ENCODE data around the gene BCAN. TPM values are rescaled to one million over a fixed set of nuclear protein-coding genes. Genes with fewer than 3 reads are reported as not detected.

Gene BCAN
- total and polyA plus RNA-seq, 2 of the 8 experiments (the other 6 are each of a cell fraction or from before 2014, with no cell fraction given), result 4.5 to 24.0 TPM

- TF ChIP-seq CHD7 (IDR thresholded peaks at IDR 0.05; ENCODE audit: insufficient replicate concordance, low read length) (no peak), SP2 (IDR thresholded peaks at IDR 0.05; ENCODE audit: low read length) (no peak), ATF3 (IDR thresholded peaks at IDR 0.05; ENCODE audit: insufficient read depth, low read depth, low read length) (no peak), CREB1 (IDR thresholded peaks at IDR 0.05) (no peak), EP300 (IDR thresholded peaks at IDR 0.05; ENCODE audit: borderline replicate concordance in 1 of 2, low read depth in 2 of 2, low read length in 2 of 2) (no peak), KDM5A (IDR thresholded peaks at IDR 0.05; ENCODE audit: low read length) (no peak), TAF7 (optimal IDR thresholded peaks at IDR 0.05; ENCODE audit: borderline replicate concordance, low read depth, low read length) (no peak), MAFK (IDR thresholded peaks at IDR 0.05; ENCODE audit: low read depth, low read length) (no peak), NRF1 (IDR thresholded peaks at IDR 0.05; ENCODE audit: low read depth, low read length) (no peak), SP4 (IDR thresholded peaks at IDR 0.05; ENCODE audit: low read length) (no peak), CBX8 (IDR thresholded peaks at IDR 0.05; ENCODE audit: borderline replicate concordance, low read depth, low read length) (no peak)
Observed at GRCh38 chr1:156698995-156699394, 57.1 kb downstream of the BCAN start (continued).

All from H1 (cell line).